ENCODE results near the gene CACNA1I.

- TF ChIP-seq, protein P1, sequence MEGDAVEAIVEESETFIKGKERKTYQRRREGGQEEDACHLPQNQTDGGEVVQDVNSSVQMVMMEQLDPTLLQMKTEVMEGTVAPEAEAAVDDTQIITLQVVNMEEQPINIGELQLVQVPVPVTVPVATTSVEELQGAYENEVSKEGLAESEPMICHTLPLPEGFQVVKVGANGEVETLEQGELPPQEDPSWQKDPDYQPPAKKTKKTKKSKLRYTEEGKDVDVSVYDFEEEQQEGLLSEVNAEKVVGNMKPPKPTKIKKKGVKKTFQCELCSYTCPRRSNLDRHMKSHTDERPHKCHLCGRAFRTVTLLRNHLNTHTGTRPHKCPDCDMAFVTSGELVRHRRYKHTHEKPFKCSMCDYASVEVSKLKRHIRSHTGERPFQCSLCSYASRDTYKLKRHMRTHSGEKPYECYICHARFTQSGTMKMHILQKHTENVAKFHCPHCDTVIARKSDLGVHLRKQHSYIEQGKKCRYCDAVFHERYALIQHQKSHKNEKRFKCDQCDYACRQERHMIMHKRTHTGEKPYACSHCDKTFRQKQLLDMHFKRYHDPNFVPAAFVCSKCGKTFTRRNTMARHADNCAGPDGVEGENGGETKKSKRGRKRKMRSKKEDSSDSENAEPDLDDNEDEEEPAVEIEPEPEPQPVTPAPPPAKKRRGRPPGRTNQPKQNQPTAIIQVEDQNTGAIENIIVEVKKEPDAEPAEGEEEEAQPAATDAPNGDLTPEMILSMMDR (conservative IDR thresholded peaks at IDR 0.05 in 1 of 2, IDR thresholded peaks at IDR 0.05 in 1 of 2; ENCODE audit: low read depth in 1 of 2, low read length in 2 of 2), result no peak
- TF ChIP-seq EZH2 (IDR thresholded peaks at IDR 0.05; ENCODE audit: low read length, missing control alignments), result no peak
These were observed 94.7 kb downstream of the CACNA1I start for GRCh38 chr22:39665229-39665628.
